ENCODE results near the gene MCTP1.

MCTP1 gene

GRCh38 chr5:95113489-95113888 lies 171.4 kb downstream of the MCTP1 start:
- Histone ChIP-seq H3K9ac (ENCODE audit: insufficient read length) (no peak overlapping the region), H3K27ac (no peak overlapping the region), H3K9me3 (ENCODE audit: low read depth, low read length) (no peaks in the 10 kb centered on the region), H3K4me3 (no peak overlapping the region), H3K36me3 (ENCODE audit: insufficient read depth, low read length) (no peaks in the 10 kb centered on the region)
- TF ChIP-seq POLR2AphosphoS5 (IDR thresholded peaks at IDR 0.05; ENCODE audit: borderline replicate concordance, low read depth, low read length), result no peak
- no peak for TF ChIP-seq EZH2 (IDR thresholded peaks at IDR 0.05)
- TF ChIP-seq FOXP2 (optimal IDR thresholded peaks at IDR 0.05; ENCODE audit: control extremely low read depth, extremely low read length, insufficient read depth), result no peak
- no peak for DNase-seq (ENCODE audit: low read depth, low spot score)

- Histone ChIP-seq H3K4me3 (no peak overlapping the region), H3K27ac (no peak overlapping the region), H3K36me3 (ENCODE audit: insufficient read depth, low read length) (no peaks in the 10 kb centered on the region), H3K9ac (ENCODE audit: insufficient read length) (no peak overlapping the region), H3K9me3 (ENCODE audit: low read depth, low read length) (no peaks in the 10 kb centered on the region)
- no peak for DNase-seq (ENCODE audit: low read depth, low spot score)
- no peak for TF ChIP-seq EZH2 (IDR thresholded peaks at IDR 0.05)
- no peak for TF ChIP-seq FOXP2 (optimal IDR thresholded peaks at IDR 0.05; ENCODE audit: control extremely low read depth, extremely low read length, insufficient read depth)
- no peak for TF ChIP-seq POLR2AphosphoS5 (IDR thresholded peaks at IDR 0.05; ENCODE audit: borderline replicate concordance, low read depth, low read length)
Observed at GRCh38 chr5:95111141-95111540, 173.8 kb downstream of the MCTP1 start.

- H3K36me3 ChIP-seq (ENCODE audit: insufficient read depth, low read length), result no peaks in the 10 kb centered on the region
- no peaks in the 10 kb centered on the region for H3K9me3 ChIP-seq (ENCODE audit: low read depth, low read length)
- no peak overlapping the region for H3K27ac ChIP-seq
- H3K4me3 ChIP-seq, result no peak overlapping the region
- no peak overlapping the region for H3K9ac ChIP-seq (ENCODE audit: insufficient read length)
- TF ChIP-seq FOXP2 (optimal IDR thresholded peaks at IDR 0.05; ENCODE audit: control extremely low read depth, extremely low read length, insufficient read depth) (no peak), POLR2AphosphoS5 (IDR thresholded peaks at IDR 0.05; ENCODE audit: borderline replicate concordance, low read depth, low read length) (no peak), EZH2 (IDR thresholded peaks at IDR 0.05) (no peak)
- DNase-seq (ENCODE audit: low read depth, low spot score), result no peak
Observed at GRCh38 chr5:95110118-95110517, 174.8 kb downstream of the MCTP1 start.

GRCh38 chr5:95107138-95107537 lies 177.8 kb downstream of the MCTP1 start:
- H3K36me3 ChIP-seq (ENCODE audit: insufficient read depth, low read length), result no peaks in the 10 kb centered on the region
- H3K9me3 ChIP-seq (ENCODE audit: low read depth, low read length), result no peaks in the 10 kb centered on the region
- H3K9ac ChIP-seq (ENCODE audit: insufficient read length), result no peak overlapping the region
- TF ChIP-seq POLR2AphosphoS5 (IDR thresholded peaks at IDR 0.05; ENCODE audit: borderline replicate concordance, low read depth, low read length), result no peak
- TF ChIP-seq FOXP2 (optimal IDR thresholded peaks at IDR 0.05; ENCODE audit: control extremely low read depth, extremely low read length, insufficient read depth), result no peak
- TF ChIP-seq EZH2 (IDR thresholded peaks at IDR 0.05), result no peak
- no peak overlapping the region for H3K27ac ChIP-seq
- no peak overlapping the region for H3K4me3 ChIP-seq
- no peak for DNase-seq (ENCODE audit: low read depth, low spot score)

- TF ChIP-seq FOXP2 (optimal IDR thresholded peaks at IDR 0.05; ENCODE audit: control extremely low read depth, extremely low read length, insufficient read depth) (no peak), POLR2AphosphoS5 (IDR thresholded peaks at IDR 0.05; ENCODE audit: borderline replicate concordance, low read depth, low read length) (no peak), EZH2 (IDR thresholded peaks at IDR 0.05) (no peak)
- H3K9me3 ChIP-seq (ENCODE audit: low read depth, low read length), result no peaks in the 10 kb centered on the region
- H3K9ac ChIP-seq (ENCODE audit: insufficient read length), result no peak overlapping the region
- DNase-seq (ENCODE audit: low read depth, low spot score), result no peak
- H3K27ac ChIP-seq, result no peak overlapping the region
- no peaks in the 10 kb centered on the region for H3K36me3 ChIP-seq (ENCODE audit: insufficient read depth, low read length)
- no peak overlapping the region for H3K4me3 ChIP-seq
Observed at GRCh38 chr5:95105638-95106037, 179.3 kb downstream of the MCTP1 start.

- Histone ChIP-seq H3K4me3 (no peak overlapping the region), H3K9me3 (ENCODE audit: low read depth, low read length) (no peaks in the 10 kb centered on the region), H3K27ac (no peak overlapping the region), H3K9ac (ENCODE audit: insufficient read length) (no peak overlapping the region), H3K36me3 (ENCODE audit: insufficient read depth, low read length) (no peaks in the 10 kb centered on the region)
- DNase-seq (ENCODE audit: low read depth, low spot score), result no peak
- TF ChIP-seq EZH2 (IDR thresholded peaks at IDR 0.05) (no peak), FOXP2 (optimal IDR thresholded peaks at IDR 0.05; ENCODE audit: control extremely low read depth, extremely low read length, insufficient read depth) (no peak), POLR2AphosphoS5 (IDR thresholded peaks at IDR 0.05; ENCODE audit: borderline replicate concordance, low read depth, low read length) (no peak)
Observed at GRCh38 chr5:95102687-95103086, 182.2 kb downstream of the MCTP1 start.

GRCh38 chr5:95102080-95102479 lies 182.8 kb downstream of the MCTP1 start:
- H3K4me3 ChIP-seq, result no peak overlapping the region
- DNase-seq (ENCODE audit: low read depth, low spot score), result no peak
- no peaks in the 10 kb centered on the region for H3K36me3 ChIP-seq (ENCODE audit: insufficient read depth, low read length)
- no peaks in the 10 kb centered on the region for H3K9me3 ChIP-seq (ENCODE audit: low read depth, low read length)
- no peak overlapping the region for H3K9ac ChIP-seq (ENCODE audit: insufficient read length)
- no peak overlapping the region for H3K27ac ChIP-seq
- no peak for TF ChIP-seq EZH2 (IDR thresholded peaks at IDR 0.05)
- no peak for TF ChIP-seq POLR2AphosphoS5 (IDR thresholded peaks at IDR 0.05; ENCODE audit: borderline replicate concordance, low read depth, low read length)
- TF ChIP-seq FOXP2 (optimal IDR thresholded peaks at IDR 0.05; ENCODE audit: control extremely low read depth, extremely low read length, insufficient read depth), result no peak

- TF ChIP-seq FOXP2 (optimal IDR thresholded peaks at IDR 0.05; ENCODE audit: control extremely low read depth, extremely low read length, insufficient read depth), result no peak
- no peak for TF ChIP-seq POLR2AphosphoS5 (IDR thresholded peaks at IDR 0.05; ENCODE audit: borderline replicate concordance, low read depth, low read length)
- TF ChIP-seq EZH2 (IDR thresholded peaks at IDR 0.05), result no peak
- H3K36me3 ChIP-seq (ENCODE audit: insufficient read depth, low read length), result no peaks in the 10 kb centered on the region
- no peaks in the 10 kb centered on the region for H3K9me3 ChIP-seq (ENCODE audit: low read depth, low read length)
- H3K27ac ChIP-seq, result no peak overlapping the region
- no peak for DNase-seq (ENCODE audit: low read depth, low spot score)
- no peak overlapping the region for H3K9ac ChIP-seq (ENCODE audit: insufficient read length)
- no peak overlapping the region for H3K4me3 ChIP-seq
Observed at GRCh38 chr5:95100551-95100950, 184.3 kb downstream of the MCTP1 start.

GRCh38 chr5:95098012-95098411 lies 186.9 kb downstream of the MCTP1 start:
- H3K36me3 ChIP-seq (ENCODE audit: insufficient read depth, low read length), result no peaks in the 10 kb centered on the region
- H3K9ac ChIP-seq (ENCODE audit: insufficient read length), result no peak overlapping the region
- H3K9me3 ChIP-seq (ENCODE audit: low read depth, low read length), result no peaks in the 10 kb centered on the region
- DNase-seq (ENCODE audit: low read depth, low spot score), result no peak
- TF ChIP-seq FOXP2 (optimal IDR thresholded peaks at IDR 0.05; ENCODE audit: control extremely low read depth, extremely low read length, insufficient read depth), result no peak
- TF ChIP-seq POLR2AphosphoS5 (IDR thresholded peaks at IDR 0.05; ENCODE audit: borderline replicate concordance, low read depth, low read length), result no peak
- TF ChIP-seq EZH2 (IDR thresholded peaks at IDR 0.05), result no peak
- H3K4me3 ChIP-seq, result no peak overlapping the region
- no peak overlapping the region for H3K27ac ChIP-seq
